Kidney capillary endothelial cell (primary cell): Measurements from ENCODE around the gene CELF3.
"Not testable (repeated sequence)": the region's sequence is repeated elsewhere in the genome, so short reads cannot be mapped to it uniquely, and the experiment has no call there.

Experiments
- DNase-seq: peaks from one replicate; pipeline ENCODE4 v3.0.0-alpha.2; 2018; ENCODE audit warnings: low spot score

Gene CELF3

GRCh38 chr1:151716771-151717631, at the start of gene CELF3:
Gene CELF3 (minus strand): TSS chr1:151716803. CDS start chr1:151716020, 783 bp downstream.
- no peak for DNase-seq

- no peak for DNase-seq
These were observed 47.4 kb upstream of the CELF3 start for GRCh38 chr1:151763990-151764389.

- DNase-seq = peak; percentile 68
These were observed 46.6 kb upstream of the CELF3 start, which contains the start of gene MRPL9 for GRCh38 chr1:151762941-151763921. Gene MRPL9 (minus strand): TSS chr1:151763496. CDS start chr1:151763479, 17 bp downstream.

- DNase-seq = peak; percentile 15
These were observed 44.2 kb upstream of the CELF3 start for GRCh38 chr1:151760597-151761385.

GRCh38 chr1:151759241-151759640, 42.6 kb upstream of the CELF3 start:
- no peak for DNase-seq

DNA sequence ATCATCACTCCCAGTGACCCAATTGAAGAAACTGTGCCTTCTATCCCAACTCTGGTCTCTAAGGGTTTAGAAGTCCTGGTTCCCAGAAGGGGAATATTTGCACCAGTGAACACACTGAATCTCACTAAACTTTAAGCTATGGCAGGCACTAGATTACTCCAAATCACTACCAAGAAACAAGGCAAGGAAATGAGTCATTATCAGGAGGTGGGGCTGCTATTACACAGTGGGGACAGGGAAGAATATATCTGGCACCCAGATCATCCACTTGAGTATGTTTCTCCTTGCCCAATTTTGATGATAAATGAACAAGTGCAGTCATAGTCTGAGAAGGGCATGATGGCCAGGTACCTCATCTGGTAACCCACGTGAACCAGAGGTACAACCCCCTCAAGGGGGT, 39.7 kb upstream of the CELF3 start:
- DNase-seq = peak; percentile 60

DNA sequence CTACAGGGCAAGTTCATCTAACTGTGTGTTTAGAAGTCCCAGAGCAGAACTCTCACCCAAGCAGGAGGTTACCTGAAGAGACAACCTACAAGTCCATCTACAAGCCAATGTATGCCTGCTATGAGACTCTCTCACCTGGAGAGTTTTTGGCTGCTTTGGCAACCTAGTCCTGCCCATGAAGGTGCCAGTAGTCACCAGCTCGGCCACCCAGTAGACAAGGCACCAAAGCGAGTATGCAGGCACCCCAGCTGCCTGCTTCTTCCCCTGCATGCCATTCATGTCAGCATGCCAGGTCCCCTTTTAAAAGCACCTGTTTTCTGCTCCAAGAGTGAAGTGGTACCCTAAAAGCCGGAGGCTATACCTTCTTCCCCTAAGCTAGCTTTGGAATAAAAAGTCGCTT, 24.9 kb upstream of the CELF3 start:
- no peak for DNase-seq

DNA sequence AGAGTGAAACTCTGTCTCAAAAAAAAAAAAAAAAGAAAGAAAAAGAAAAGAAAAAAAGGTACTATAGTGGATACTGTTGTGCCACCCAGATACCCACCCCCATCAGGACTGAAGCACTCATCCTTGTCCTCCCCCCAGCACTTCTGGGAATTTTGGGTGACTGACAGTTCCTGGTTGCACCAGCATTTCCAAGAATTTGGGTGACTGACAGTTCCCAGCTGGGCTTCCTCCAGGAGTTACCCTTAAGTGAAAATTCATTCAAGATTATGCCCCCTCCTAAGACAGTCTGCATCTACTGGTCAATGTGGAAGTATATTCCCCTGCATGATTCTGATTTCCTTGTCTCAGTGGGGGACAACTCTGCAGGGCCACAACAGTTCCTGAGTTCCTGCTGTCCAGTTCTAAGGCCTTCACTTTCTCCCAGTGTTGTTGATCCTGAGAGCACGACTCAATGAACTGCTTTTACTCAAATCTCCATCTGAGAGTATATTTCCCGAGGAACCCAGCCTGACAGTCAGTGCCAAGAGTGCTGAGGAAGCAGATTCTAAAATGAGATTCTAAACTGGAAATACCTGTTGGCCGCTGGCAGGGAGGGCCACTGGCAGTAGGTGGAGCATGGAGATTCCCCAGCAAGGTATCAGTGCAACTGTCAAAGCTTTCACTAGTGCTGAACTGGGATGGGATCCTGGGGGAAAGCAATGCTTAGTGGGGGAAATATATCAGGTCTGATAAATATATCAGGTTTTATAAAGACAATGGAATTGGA, 23.2 kb upstream of the CELF3 start:
- no peak for DNase-seq

GRCh38 chr1:151737479-151737878, 20.9 kb upstream of the CELF3 start:
- no peak for DNase-seq

DNA sequence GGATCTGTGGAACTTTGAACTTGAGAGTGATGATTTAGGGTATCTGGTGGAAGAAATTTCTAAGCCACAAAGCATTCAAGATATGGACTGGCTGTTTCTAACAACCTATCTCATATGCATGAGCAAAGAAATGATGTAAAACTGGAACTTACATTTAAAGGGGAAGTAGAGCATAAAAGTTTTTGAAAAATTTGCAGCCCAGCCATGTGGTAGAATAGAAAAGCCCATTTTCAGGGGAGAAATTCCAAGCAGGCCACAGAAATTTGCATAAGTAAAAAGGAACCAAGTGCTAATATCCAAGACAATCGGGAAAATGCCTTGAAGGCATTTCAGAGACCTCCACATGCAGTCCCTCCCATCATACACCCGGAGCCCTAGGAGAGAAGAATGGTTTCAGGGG, 20.4 kb upstream of the CELF3 start:
- DNase-seq = no peak

- DNase-seq = not testable (repeated sequence)
These were observed 17.4 kb upstream of the CELF3 start for GRCh38 chr1:151733995-151734394.

- no peak for DNase-seq
These were observed 16.5 kb upstream of the CELF3 start for GRCh38 chr1:151733126-151733525.

GRCh38 chr1:151729966-151730291, 13.3 kb upstream of the CELF3 start:
- no peak for DNase-seq

DNA sequence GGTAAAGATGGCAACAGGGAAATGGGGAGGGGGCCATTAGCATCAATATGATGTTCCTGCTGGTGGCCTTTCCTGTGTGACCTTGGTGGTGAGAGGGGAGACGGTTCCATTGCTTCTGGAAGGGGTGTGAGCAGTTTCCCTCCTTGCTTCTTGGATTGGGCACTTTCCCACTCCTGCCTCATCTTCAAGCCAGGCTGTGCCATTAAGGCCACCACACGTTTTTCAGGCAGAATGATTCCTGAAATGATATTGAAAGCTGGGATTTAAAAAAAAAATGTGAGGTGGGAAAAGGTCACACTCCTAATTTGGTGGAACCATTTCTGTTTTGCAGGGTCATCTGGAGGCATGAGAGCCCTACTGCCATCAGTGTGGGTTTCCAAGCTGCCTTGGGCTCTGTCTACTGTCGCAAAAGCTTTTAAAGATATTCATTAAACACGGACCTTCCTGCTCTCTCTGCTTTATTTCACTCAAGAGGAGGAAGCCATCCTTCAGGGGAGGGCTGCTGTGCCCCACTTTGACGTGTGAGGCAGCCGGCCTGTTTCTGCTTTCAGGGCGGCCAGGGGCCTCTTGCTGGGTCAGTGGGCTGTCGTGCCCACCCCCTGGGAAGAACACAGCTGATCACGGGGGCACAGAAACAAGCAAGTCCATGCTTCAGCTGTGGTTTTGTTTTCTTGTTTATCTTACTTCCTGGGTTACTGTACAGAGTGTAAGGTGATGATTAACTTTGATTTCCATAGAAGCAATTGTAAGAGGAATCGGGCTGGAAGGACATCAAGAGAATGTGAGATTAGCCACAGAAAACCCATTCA, 12.8 kb upstream of the CELF3 start:
- no peak for DNase-seq

GRCh38 chr1:151728151-151729054, 11.8 kb upstream of the CELF3 start:
- DNase-seq = no peak

DNA sequence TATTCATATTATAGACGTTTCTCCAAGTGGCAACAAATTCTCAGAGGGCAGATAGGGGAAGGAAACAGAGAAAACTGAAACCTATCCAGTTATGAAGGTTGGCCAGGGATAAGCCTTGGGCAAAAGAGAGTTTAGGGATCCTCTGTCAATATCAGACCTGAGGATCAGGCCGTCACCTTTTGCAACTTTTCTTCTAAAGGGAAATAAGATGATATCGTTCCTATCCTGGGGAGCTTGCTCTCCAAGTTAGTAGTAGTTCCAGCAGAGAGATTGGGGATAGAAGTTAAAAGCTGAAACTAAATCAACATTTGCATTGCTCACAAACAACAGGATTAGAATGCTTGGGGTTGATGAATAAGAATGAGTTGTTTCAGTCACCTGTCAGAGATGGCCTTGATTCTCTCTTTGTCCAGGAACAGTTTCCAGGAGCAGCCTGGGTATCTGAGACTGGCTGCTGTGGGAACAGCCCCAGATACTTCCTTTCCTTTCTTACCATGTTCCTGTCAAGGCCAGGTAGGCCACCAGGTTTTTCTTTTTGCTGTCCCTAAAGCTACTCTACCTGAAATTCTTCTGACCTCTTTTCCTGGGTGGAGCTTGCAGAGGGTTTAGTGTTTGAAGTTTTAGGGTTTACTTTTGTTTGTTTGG, 7.2 kb upstream of the CELF3 start:
- no peak for DNase-seq

DNA sequence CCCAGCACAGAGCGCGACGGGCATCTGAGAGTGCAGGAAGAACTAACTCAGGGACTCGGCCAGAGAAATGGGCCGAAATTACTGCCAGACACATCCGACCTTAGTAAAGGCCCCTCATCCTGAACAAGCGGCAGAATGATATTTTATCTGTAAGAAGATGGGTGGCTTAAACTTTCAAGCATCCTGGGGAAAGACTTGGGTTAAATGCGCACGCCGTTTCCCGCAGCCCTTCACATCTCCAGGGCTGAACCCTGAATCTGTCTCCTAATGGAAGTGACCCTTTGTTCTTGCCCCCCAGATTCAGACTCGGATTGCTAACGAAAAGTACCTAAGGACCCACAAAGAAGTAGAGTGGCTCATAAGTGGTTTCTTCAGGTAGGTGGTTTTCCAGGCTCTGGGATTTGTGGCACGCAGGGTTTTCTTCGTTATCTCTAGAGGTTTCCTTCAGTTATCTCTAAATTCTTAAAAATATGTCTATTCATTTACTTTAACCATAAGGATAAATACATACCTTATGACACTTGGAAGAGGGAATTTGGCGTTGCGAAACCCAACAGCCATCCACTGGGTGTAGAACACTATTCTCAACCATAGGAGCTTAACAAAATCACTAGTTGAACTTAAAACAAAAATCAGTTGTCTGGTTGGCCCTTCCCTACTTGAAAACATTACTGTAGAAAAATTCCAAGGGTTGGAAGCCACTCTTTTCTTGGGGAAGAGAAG, 5.3 kb upstream of the CELF3 start:
- DNase-seq = no peak
